Omental fat pad (tissue), 4 donors: ENCODE data around the gene SNX25. TPM values are rescaled to one million over a fixed set of nuclear protein-coding genes. Genes with fewer than 3 reads are reported as not detected.

Source experiments
- ATAC-seq: fragments of 150-250 bp; one replicate; pipeline ENCODE4 v1.9.1; 2016; ENCODE audit warnings: mild to moderate bottlenecking, moderate library complexity; ENCODE audit not compliant: low FRiP score
- DNase-seq: peaks from one replicate; pipeline ENCODE4 v3.0.0-alpha.2; 2019; ENCODE audit warnings: low spot score
- CTCF ChIP-seq, 3 donors: fragments of 450-650 bp; IDR thresholded peaks; one replicate each; pipeline ENCODE4 v1.5.1; 2016 to 2017; ENCODE audit warnings: antibody characterized with exemption in 3 of 3, mild to moderate bottlenecking in 3 of 3, moderate library complexity in 2 of 3
- total RNA-seq, 4 donors: library from RNA; depleted of rRNA; stranded (reverse); fragments of >200 nt; gene quantifications; one replicate each; pipeline ENCODE4 v1.1.0, GENCODE V29; 2016

Gene SNX25
- total RNA-seq, 4 donors from 2014 or later: 16.0 to 22.5 (median 21.9) TPM

GRCh38 chr4:185384061-185384460 is 174.7 kb downstream of the SNX25 start:
- DNase-seq (no peak), ATAC-seq (no peak)
- no peak for TF ChIP-seq CTCF (IDR thresholded peaks at IDR 0.05)

GRCh38 chr4:185384930-185385331 is 175.5 kb downstream of the SNX25 start:
- DNase-seq (no peak), ATAC-seq (no peak)
- TF ChIP-seq CTCF (IDR thresholded peaks at IDR 0.05): no peak

GRCh38 chr4:185387957-185388356 is 178.6 kb downstream of the SNX25 start:
- no peak for ATAC-seq

GRCh38 chr4:185390941-185391340 is 181.5 kb downstream of the SNX25 start:
- ATAC-seq (no peak), DNase-seq (no peak)
- TF ChIP-seq CTCF (IDR thresholded peaks at IDR 0.05): no peak

More at GRCh38 chr4:185387957-185388356, 178.6 kb downstream of the SNX25 start:
- no peak for DNase-seq
- TF ChIP-seq CTCF (IDR thresholded peaks at IDR 0.05): no peak

- ATAC-seq (no peak), DNase-seq (no peak)
- no peak for TF ChIP-seq CTCF (IDR thresholded peaks at IDR 0.05)
These were observed 182.8 kb downstream of the SNX25 start for GRCh38 chr4:185392156-185392555.

GRCh38 chr4:185394568-185395237 is 185.3 kb downstream of the SNX25 start:
- DNase-seq (no peak), ATAC-seq (no peak)
- TF ChIP-seq CTCF (IDR thresholded peaks at IDR 0.05): no peak

GRCh38 chr4:185395238-185395955 is 186.0 kb downstream of the SNX25 start, which contains the start of gene LRP2BP:
Gene LRP2BP (minus strand): TSS chr4:185395924. CDS start chr4:185378186, 17,738 bp downstream.
- ATAC-seq: no peak
- no peak for TF ChIP-seq CTCF (IDR thresholded peaks at IDR 0.05)
- no peak for DNase-seq
